AG04449 (cell line): Measurements from ENCODE around the gene CACNA1A.

Experiments used
- CTCF ChIA-PET: fragments of 350-600 bp; formaldehyde crosslinking; extraction: SDS; loops from one replicate; lab custom pipeline; 2021; ENCODE audit warnings: antibody characterized with exemption; lab: Yijun Ruan, JAX
- POLR2A ChIA-PET: fragments of 400-600, 350-600 bp; formaldehyde crosslinking; extraction: SDS; loops from one replicate; lab custom pipeline; 2020; ENCODE audit warnings: antibody characterized with exemption, inconsistent platforms; lab: Yijun Ruan, JAX
- DNase-seq: peaks from one replicate; pipeline ENCODE4 v3.0.0-alpha.2; 2010; ENCODE audit warnings: low read depth, low spot score
- H3K4me3 ChIP-seq: 2 replicates; pipeline ENCODE4 v1.5.1; 2011; ENCODE audit warnings: low read depth, mild to moderate bottlenecking, control low read depth, low read length
- TF ChIP-seq, protein P1 (sequence below): IDR thresholded peaks from one replicate; pipeline ENCODE4 v1.5.1; 2011; ENCODE audit warnings: mild to moderate bottlenecking, moderate library complexity, low read length, control low read depth, inconsistent platforms; ENCODE audit not compliant: insufficient read depth; ENCODE audit errors: missing control alignments

Gene CACNA1A

DNA sequence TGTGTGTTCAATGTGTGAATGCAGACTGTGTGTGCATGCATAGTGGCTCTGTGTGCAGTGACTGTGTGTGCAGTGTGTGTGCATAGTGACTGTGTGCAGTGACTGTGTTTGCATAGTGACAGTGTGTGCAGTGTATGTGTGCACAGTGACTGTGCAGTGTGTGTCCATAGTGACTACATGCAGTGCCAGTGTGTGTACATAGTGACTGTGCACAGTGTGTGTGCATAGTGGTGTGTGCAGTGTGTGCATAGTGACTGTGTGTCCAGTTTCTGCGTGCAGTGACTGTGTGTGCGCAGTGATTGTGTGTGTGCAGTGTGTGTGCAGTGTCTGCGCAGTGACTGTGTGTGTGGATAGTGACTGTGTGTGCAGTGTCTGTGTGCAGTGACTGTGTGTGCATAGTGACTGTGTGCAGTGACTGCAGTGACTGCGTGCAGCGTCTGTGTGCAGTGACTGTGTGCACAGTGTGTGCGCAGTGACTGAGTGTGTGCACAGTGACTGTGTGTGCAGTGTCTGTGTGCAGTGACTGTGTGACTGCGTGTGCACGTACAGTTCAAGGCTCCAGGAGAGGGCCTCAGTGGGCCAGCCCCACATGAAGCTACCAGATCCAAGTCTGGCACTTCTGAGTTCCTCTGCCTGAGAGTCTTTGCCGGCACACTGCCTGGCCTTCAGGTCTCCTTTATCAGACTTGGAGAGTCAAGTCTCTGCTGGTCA lies 265.8 kb downstream of the CACNA1A start:
- CTCF ChIA-PET: no interaction called here
- no peak for DNase-seq
- no peak overlapping the region for H3K4me3 ChIP-seq
- POLR2A ChIA-PET: no interaction called here
- TF ChIP-seq, protein P1, sequence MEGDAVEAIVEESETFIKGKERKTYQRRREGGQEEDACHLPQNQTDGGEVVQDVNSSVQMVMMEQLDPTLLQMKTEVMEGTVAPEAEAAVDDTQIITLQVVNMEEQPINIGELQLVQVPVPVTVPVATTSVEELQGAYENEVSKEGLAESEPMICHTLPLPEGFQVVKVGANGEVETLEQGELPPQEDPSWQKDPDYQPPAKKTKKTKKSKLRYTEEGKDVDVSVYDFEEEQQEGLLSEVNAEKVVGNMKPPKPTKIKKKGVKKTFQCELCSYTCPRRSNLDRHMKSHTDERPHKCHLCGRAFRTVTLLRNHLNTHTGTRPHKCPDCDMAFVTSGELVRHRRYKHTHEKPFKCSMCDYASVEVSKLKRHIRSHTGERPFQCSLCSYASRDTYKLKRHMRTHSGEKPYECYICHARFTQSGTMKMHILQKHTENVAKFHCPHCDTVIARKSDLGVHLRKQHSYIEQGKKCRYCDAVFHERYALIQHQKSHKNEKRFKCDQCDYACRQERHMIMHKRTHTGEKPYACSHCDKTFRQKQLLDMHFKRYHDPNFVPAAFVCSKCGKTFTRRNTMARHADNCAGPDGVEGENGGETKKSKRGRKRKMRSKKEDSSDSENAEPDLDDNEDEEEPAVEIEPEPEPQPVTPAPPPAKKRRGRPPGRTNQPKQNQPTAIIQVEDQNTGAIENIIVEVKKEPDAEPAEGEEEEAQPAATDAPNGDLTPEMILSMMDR: no peak

DNA sequence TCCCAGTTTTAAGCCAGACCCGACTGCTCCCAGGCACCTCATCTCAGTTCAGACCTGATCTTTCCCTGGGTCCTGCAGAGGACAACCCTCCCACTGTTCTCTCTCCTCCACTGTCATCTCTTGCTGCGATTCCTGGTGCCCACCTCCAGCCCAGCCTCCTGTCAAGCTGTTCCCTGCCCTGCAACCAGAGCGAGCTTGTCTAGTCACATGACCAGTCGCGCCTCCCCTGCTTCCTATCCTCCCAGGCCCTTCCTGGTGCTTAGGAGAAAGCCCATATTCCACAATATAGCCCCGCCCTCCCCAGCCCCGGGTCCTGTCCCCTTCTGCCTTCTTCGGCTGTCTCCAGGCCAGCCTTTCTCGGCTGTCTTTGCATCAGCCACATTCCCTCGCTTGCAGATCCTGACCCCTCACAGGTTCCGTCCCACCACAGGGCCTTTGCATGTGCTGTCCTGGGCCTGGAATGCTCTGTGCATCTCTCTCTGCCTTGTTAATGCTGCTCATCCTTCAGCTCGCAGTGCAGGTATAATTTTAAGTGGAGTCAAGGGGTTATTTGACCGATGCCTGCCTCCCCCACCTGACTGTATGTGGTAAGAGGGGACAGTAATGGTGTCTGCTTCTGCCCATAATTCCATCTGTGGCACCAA lies 267.3 kb downstream of the CACNA1A start:
- POLR2A ChIA-PET: no interaction called here
- CTCF ChIA-PET: no interaction called here
- TF ChIP-seq, protein P1: no peak
- DNase-seq: no peak
- no peak overlapping the region for H3K4me3 ChIP-seq

DNA sequence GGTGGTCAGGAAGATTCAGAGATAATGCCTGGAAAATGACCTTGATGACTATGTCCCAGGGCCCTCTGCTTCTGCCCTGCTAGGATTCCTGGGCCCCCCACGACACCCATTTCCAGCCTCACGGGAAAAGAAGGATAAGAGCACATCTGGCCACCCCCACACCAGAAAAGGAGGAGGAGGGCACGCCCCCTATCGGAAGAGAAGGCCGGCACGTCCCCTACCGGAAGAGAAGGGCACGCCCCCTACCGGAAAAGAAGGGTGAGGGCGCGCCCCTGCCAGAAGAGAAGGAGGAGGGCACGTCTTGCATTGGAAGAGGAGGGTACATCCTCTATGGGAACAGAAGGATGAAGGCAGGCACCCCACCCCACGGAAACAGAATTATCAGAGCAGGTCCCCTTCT lies 271.8 kb downstream of the CACNA1A start:
- ChIA-PET CTCF (no interaction called here), POLR2A (no interaction called here)
- H3K4me3 ChIP-seq: no peak overlapping the region
- TF ChIP-seq, protein P1: peak; percentile 74
- DNase-seq: no peak

DNA sequence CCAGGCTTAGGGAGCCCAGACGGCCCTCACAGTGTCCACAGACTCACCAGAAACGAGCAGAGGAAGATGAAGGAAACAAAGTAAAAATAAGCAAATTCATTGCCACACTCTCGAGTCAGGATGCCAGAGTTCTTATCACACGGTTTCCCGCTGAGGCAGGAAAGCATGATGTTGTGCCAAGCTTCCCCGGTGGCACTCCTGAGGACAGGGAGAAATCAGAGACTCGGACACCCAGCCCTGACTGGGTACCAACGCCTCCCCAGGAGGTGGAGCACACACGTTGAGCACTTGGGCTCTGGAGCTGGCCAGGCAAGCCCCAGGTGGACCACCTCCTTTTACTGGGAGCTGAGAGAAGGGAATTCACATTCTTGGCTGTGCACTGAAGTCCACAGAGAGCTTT lies 274.6 kb downstream of the CACNA1A start:
- DNase-seq: no peak
- TF ChIP-seq, protein P1: no peak
- no peak overlapping the region for H3K4me3 ChIP-seq
- CTCF ChIA-PET: interaction anchor here (1.6 kb wide), 1 partner anchor 26 kb away, joined by 4 read pairs; no protein-coding TSS in a partner anchor
- POLR2A ChIA-PET: no interaction called here

DNA sequence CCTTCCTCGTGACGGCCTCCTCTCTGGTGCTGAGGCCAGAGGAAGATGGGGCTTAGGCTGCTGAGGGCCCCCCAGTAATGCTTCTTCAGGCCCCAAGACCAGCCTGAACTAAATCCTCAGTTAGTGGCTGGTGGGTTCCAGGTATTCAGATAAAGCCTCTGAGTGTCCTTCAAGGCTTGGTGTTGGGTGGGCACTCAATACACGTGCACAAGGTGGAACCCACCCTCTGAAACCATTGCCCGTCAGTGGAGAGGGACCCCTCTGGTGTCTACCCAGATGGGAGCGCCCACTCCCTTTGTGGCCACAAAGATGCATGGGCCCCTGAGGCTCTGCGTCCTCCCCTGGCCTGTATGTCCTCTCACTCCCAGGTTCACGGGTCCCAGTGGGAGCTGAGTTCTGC lies 277.0 kb downstream of the CACNA1A start:
- H3K4me3 ChIP-seq: no peak overlapping the region
- no peak for DNase-seq
- CTCF ChIA-PET: no interaction called here
- POLR2A ChIA-PET: no interaction called here
- TF ChIP-seq, protein P1: no peak

DNA sequence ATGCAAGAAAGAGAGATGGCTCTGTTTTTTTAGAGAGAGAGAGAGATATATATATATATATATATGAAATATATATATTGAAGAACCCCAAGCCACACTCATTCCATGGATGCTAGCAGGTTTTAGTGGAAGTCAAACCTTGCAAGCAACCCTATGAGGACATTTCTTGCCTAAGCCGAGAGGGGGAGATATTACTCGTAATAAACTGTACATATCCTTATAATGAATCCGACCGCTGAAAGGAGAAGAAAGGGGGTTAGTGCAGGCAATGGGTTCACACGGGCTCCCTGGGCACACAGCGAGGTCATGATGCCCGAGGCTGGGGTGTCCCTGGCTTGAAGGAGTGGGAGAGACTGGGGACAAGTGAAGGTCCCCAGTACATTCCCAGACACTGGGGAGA lies 277.7 kb downstream of the CACNA1A start:
- CTCF ChIA-PET: interaction anchor here (1.2 kb wide), 1 partner anchor 40 kb away, joined by 3 read pairs; no protein-coding TSS in a partner anchor
- H3K4me3 ChIP-seq: no peak overlapping the region
- TF ChIP-seq, protein P1: no peak
- POLR2A ChIA-PET: no interaction called here
- no peak for DNase-seq
